Measurements from ENCODE around the gene CTNNA2.
A peak's percentile ranks its signal among the peaks of the same experiment; 100 is the strongest.
"Not testable (repeated sequence)": the region's sequence is repeated elsewhere in the genome, so short reads cannot be mapped to it uniquely, and the experiment has no call there.

CTNNA2 gene

DNA sequence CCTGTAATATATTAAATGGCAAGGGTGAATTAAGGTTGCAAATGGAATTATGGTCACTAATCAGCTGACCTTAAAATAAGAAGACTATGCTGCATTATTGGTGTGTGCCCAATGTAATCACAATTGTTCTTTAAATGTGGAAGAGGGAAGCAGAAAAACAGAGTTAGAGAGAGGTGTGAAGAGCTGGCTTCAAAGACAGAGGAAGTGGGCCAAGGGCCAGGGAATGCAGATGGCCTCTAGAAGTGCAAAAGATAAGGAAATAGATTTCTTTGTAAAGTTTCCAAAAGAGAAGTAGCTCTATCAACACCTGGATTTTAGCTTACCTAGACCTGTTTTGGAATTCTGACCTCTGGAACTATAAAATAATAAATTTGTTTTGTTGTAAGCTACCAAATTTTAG is 515.7 kb downstream of the CTNNA2 start:
- no peak for DNase-seq (ENCODE audit: low read depth)

DNA sequence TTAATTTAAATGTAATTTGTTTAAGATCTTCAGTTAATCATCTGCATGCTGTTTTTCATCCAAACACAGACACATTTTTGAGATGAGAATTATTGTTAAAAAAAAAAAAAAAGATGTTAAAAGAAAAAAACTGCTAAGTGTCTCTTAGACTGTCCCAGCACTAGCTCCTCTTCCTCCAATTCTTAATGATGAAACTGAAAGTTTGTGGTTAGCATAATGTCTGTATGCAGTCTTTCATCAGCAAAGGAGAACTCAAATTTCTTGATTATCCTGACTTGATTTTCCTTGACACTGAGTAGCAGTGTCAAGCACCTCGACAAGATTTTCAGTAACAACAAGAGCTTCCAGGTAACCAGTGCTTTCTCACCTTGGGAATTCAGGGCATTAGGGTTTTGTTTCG is 517.3 kb downstream of the CTNNA2 start:
- DNase-seq (ENCODE audit: low read depth), result no peak

DNA sequence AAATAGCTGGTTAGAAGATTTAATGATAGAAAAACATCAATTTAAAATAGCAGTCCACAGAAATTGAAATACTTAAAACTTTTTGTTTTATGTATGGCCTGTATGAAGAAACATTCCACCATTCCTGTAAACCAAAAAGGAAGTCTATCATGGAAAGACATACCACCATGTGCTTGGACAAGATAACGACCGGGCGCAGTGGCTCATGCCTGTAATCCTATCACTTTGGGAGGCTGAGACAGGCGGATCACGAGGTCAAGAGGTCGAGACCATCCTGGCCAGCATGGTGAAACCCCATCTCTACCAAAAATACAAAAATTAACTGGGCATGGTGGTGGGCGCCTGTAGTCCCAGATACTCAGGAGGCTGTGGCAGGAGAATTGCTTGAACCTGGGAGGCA is 519.8 kb downstream of the CTNNA2 start:
- DNase-seq (ENCODE audit: low read depth), result not testable (repeated sequence)

DNA sequence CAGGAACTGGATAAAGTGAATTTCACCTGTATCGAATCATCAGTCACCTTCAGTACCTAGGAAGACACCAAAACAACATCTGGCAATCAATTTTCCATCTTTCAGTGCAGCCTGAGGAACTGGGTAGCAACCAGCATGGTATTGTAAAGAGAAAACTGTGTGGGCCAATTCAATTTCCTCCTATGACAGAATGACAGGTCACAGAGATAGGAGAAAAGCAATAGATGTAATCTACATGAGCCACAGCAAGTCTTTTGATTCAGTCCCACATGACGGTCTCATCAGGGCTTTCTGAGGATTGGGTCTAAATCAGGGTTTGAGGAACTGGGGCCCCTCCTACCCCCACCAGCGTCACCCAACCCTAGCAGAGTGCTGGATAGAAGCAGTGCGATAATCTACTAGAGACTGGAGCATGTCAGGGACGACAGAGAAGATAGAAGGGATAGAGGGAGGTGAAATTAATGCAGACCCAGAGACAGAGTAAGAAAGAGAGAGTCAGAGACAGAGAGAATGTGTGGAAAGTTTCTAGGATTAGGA is 523.0 kb downstream of the CTNNA2 start:
- no peak for DNase-seq (ENCODE audit: low read depth)

DNA sequence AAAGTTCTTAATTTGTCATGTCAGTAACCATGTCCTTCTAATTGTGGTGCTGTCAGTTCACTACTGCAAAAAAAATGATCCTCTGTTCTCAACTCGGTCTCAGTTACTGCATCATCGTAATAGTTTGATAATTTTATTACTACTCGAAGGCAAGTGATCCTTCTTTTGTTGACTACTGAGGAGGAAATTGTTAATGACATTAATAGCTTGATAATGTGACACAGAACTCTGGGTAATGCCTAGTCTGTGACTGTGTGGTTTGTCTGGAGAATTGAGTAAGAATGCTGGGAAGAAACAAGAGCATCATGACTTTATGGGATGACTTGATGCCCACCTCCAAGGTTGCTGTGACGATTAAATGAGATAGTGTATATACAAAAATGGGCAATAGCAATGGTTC is 524.5 kb downstream of the CTNNA2 start:
- no peak for DNase-seq (ENCODE audit: low read depth)

DNA sequence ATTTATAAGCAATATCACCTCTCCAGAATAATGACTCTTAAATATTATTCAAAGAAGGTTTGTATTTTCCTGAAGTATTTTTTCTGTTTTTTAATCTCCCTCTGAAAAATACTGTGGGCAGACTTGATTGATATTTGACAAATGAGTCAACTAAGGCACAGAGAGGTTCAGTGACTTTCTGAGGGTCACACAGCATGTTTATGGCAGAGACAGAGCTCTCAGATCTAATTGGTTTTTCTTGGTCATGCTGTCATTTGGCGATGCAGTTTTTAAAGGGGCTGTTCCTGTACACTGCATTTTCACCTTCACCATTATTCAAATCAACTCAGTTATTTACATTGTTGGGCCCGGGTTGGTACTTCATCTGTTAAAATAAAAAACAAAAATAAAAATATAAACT is 527.4 kb downstream of the CTNNA2 start:
- DNase-seq (ENCODE audit: low read depth), result no peak

DNA sequence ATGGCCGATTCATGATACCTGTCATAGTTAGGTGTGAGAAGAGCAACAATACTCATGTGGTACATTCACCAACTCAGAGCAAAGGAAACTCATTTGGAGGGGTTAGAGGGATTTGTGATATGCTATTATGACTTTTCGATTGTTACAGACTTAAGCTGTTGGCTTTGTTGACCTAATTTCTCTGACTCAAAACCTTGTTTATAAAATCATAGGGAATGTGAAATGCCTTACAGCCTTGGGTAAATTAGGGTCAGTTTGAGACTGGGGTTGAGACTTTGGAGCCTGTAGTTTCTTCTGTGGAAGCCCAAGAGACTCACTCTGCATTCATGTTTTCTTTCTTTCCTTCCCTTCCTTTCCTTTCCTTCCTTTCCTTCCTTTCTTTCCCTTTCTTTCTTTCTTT is 529.8 kb downstream of the CTNNA2 start:
- DNase-seq (ENCODE audit: low read depth), result no peak

DNA sequence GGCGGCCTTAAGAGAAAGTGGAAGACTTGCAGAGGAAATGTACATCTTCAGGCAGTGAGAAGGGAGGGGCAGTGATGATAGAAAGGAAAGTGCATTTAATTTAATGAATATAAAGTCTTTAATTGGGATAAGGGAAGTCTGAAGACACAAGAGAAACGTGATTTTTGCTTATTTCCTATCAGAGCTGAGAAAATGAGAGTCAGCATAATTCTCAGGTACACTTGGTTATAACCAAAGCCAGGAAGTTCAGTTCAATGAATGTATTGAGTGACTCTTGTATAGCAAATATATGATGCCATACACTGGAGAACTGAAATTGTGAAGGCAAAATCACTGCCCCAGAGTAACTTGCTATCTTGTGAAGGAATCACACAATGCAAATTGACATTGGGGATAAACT is 535.4 kb downstream of the CTNNA2 start:
- DNase-seq (ENCODE audit: low read depth), result no peak

DNA sequence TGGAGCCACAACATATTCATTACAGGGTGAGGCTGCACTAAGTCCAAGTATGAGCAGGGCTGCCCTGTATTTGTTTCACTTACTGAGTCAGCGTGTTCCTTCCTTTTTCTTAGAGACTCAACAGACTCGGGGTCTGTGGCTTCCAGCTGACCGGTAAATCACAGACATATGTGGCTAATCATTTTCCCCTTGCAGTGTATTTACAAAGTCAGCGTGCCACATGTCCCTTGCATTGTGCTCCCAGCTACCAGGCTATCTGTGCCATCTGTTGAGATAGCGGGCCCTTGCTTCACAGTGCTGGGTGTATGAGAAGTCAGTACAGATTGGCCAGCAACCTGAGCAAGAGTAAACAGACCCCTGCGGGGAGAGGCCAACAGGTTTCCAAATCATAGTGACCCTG is 537.4 kb downstream of the CTNNA2 start:
- no peak for DNase-seq (ENCODE audit: low read depth)

DNA sequence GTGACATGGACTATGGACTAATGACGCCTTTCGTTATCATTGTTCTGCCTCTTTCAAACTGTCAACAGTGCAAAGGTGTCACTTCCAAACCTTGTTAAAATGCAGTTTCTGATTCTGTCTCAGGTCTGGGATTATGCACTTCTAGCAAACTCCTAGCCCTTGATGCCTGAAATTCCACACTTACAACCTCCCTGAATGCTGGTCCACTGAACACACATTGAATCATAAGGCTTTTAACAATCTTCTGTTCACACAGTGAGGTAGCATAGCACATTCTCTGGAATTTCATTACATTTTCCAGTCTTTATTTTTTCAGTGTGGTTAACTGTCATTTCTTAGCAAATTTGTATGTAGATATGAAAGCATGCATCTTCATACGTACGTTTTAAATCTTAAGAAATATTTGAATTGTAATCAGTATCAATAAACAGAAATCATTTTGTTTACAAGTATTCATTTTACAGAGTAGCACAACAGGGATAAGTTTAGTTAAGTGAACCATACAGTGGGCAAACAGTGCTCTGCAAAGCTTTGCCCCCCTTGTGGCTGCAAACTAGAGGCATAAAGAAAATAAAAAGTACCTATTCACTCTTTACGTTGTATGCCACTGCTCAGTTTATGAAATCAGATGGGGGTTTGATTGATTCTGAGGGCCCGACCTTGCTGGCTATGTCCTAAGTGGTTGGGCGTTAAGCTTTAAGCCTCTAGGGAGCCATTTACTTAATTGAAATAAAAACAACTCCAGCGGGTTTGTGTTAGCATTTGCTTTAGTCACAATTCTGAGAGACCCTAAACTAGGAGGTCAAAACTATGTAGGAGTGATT is 540.9 kb downstream of the CTNNA2 start:
- DNase-seq (ENCODE audit: low read depth), result no peak

DNA sequence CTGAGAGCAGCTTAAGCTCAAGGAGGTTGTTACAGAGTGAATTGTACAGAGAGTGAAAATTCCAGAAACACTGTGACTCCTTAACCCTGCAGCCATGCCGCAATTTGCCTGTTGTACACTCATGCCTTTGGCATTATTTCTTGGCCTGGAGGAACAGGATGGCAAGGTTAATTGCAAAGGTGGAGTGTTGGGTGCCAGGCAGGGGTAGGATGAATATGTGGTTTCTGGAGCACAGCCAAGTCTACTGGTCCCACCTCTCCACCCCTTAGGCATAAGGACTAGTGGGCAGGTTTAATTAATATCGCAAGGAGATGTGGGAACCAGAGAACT is 541.5 kb downstream of the CTNNA2 start:
- DNase-seq (ENCODE audit: low read depth), result no peak

DNA sequence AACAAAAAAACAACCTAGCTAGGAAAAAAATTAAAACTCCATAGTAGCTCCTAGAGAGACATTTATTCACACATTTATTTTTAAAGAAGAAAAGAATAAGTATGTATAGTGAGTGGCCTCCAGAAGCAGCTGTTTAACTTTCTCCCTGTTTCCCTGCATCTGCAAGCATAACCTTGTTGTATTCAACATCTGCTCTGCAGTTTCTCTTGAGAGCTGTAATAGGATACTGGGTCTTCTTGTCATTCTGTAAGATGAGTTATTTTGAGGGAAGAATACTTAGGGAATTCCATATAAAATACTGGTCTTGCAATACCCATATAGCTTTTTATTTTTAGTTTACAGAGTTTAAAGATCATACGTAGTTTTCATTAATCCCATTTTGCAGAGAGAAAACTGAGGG is 545.1 kb downstream of the CTNNA2 start:
- no peak for DNase-seq (ENCODE audit: low read depth)

DNA sequence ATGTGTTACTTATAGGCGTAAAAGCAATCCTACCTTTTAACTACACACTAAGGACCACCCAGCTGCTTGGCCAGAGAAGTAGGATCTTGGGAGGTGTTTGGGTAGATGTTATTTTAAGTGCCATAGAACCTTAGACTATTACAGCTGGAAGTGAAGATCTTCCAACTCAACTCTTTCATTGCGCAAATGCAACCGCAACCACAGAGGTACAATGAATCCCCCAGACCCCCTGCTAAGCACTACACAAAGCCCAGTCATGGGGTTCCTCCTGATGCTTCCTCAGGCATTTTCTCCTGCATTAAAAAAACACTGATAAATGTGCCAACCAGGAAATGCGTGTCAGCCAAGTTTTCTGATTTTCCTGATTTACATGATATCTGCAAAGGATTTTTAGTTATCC is 545.7 kb downstream of the CTNNA2 start:
- no peak for DNase-seq (ENCODE audit: low read depth)

DNA sequence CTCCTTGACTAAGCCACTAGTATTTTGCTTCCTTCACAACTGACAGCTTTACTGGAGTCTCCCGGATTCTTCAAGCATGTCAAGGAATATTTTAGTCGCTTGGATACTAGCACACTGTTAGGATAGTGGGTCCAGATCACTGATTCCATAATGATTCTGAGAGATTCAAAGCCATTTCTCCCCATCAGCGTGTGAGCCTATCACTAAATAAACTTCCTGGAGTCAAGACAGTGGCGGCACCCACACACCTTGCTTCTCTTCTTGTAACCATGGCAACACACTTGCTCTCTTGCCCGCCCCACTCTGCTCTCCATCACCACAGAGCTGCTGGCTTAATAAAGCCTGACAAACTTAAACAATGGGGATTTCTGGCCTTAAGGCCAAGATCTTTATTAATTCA is 546.6 kb downstream of the CTNNA2 start:
- no peak for DNase-seq (ENCODE audit: low read depth)

DNA sequence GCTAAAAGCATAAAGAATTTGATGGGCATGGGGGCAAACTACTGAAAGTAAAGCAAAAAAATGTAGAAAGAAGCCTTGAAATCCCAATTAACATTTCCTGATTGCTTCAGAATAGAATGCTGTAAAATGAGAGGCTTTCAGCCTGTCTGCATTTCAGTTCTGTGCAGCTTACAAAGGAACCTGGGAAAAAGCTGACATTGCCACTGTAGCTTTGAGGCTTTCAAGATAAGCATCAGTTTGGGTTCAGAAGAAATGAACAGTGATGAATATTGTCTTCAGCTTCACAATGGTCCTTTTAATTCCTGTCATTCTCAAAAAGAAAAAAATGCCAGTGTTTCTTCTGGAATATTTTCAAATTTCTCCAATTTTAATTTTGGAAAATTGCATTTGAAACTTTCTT is 549.0 kb downstream of the CTNNA2 start:
- DNase-seq (ENCODE audit: low read depth), result no peak

DNA sequence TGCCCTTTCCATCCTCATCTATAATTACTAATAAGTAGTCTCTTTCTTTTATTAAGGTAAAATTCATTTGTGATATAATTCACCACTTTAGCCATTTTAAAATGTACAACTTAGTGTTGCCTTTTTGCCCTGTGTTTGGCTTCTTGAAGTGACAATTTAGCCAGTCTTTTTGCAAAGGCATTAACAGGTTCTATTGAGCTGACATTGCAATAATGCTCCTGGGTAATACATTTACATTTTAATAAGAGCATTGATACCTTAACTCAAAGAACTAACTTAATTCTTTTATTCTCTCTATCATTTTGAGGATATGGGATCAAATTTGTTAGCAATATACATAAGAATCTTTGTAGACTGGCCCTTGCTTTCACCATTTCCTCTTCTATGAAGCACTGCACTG is 549.4 kb downstream of the CTNNA2 start:
- DNase-seq (ENCODE audit: low read depth), result no peak

DNA sequence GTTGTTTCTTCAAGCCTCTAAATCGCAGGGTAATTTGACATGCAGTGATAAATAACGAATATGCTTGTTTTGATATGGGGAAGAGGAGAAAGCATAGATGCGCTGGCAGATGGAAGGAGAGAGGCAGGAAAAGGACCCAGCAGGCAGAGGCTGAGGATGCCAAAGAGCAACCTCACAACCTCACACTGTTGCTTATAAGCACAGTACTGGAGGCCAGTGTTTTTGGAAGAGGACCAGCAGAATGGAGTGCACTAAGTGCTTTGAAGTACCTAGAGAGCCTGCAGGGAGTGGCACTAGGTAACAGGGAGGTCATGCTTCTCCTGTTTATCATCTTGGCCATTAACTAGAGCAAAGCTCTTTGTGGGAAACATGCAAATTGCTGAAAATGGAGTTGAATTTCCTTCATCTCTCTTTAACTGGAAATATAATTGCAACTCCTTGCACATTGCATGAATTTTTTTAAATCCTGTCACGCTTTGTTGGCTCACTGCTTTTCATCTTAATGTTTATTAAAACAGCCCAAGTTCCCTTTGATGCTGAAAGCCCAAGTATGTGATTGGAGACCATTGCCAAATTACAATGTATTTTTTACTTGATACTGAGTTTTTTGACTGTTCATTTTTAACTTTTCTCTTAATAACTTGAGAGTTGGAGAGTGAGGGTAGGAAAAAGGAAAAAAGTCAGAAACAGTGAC is 555.3 kb downstream of the CTNNA2 start:
- DNase-seq (ENCODE audit: low read depth), result no peak

DNA sequence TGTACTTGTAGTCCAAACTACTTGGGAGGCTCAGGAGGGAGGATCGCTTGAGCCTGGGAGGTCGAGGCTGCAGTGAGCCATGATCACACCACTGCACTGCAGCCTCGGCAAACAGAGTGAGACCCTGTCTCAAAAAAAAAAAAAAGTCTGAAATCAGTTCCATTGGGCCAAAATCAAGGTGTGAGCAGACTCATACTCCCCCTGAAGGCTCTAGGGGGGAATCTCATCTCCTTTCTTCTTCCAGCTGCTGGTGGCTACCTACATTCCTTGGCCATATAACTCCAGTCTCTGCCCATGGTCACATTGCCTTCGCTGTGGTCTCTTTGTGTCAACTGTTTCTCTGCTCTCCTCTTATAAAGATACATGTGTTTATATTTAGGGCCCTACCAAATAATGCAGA is 557.7 kb downstream of the CTNNA2 start:
- DNase-seq (ENCODE audit: low read depth), result no peak

DNA sequence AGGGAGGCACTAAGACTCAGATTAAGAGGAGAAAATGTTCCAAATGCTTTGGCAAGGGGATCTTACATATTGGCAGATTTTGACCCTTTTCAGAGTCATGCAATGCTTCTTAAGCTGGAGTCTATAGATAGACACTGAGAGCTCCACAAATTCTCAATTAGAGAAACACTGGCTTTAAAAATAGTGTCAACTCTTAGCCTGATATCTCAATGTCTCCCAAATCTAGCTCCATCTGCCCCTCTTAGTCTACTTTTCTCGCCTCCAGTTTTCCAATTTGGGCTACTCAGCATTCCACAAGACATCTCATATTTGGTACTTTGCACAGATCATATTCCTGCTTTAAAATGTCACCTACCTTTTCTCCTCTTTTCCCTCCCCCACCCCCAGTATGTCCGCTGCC is 559.1 kb downstream of the CTNNA2 start:
- no peak for DNase-seq (ENCODE audit: low read depth)

DNA sequence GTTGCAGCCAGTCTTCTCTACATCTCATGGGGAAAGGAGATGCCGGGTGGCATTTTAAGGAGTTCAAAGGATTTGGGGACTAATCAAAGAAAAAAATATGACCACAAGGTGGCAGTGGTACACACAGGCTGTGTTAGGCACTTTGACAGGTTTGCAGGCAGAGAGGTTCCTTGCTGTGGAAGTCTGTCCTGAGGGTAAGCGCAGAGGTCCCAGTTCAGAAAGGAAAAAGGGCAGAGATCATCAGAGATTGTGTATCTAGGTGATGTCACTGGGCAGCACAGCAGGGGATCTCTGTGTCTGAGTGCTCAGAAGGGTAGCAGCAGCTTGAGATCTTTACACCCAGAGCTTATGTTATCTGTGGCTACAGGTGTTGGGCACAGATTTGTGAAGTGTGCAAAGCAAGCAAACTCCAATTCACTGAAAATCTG is 560.3 kb downstream of the CTNNA2 start:
- peak; percentile 43 for DNase-seq (ENCODE audit: low read depth)

DNA sequence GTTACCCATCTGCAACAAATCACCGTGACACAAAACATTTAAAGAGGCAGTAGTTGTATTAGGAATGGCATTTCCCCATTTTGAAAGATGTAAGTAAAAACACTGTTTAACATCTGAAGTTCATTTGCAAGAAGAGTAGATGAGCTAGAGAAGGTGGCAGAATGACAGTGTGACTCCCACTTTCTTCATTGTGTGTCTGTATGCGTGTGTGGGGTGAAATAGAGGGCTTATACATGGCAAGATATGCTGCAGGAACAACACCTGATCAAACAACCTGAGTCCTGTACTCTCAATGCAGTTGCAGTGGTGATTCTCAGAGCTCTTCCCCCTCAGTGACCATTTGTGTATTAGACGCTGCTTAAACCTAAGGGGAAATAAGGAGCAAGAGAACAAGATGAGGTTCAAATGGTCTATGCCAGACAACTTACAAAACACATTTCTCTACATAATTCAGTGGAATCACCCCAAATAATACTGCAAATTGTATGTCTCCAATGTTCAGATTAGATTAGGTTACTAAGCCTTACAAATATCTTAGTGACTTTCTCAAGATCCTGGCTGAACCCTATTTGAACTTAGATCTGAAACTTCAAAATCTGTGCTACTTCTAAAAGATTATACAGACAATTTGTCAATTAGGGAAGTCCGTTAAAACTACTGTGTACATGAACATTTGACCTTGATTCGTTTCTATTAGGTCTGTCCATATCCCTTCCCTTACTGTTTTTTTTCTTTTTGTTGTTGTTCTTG is 561.6 kb downstream of the CTNNA2 start:
- no peak for DNase-seq (ENCODE audit: low read depth)

DNA sequence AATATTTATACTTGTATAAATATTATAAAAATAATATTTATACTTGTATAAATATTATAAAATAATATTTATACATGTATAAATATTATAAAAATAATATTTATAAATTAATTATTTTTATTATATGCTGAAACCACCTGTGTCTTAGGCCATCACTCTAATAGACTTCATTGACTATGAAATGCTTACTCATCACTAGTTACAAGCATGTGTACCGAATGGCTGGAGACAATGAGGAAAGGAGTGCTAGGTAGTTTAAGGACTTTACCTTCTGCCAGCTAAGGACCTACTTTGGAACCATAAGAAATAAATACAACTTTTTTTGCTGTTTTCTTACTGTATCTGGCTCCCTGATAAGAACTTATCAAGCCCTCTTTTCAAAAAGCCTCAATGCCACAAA is 562.9 kb downstream of the CTNNA2 start:
- no peak for DNase-seq (ENCODE audit: low read depth)
